NCI-H128 (cell line): ENCODE results near the gene PDZD8.

ENCODE experiments used
- DNase-seq: peaks from one replicate; lab custom pipeline; 2025; ENCODE audit not compliant: unreplicated experiment; lab: John Stamatoyannopoulos, UW

Gene PDZD8, protein sequence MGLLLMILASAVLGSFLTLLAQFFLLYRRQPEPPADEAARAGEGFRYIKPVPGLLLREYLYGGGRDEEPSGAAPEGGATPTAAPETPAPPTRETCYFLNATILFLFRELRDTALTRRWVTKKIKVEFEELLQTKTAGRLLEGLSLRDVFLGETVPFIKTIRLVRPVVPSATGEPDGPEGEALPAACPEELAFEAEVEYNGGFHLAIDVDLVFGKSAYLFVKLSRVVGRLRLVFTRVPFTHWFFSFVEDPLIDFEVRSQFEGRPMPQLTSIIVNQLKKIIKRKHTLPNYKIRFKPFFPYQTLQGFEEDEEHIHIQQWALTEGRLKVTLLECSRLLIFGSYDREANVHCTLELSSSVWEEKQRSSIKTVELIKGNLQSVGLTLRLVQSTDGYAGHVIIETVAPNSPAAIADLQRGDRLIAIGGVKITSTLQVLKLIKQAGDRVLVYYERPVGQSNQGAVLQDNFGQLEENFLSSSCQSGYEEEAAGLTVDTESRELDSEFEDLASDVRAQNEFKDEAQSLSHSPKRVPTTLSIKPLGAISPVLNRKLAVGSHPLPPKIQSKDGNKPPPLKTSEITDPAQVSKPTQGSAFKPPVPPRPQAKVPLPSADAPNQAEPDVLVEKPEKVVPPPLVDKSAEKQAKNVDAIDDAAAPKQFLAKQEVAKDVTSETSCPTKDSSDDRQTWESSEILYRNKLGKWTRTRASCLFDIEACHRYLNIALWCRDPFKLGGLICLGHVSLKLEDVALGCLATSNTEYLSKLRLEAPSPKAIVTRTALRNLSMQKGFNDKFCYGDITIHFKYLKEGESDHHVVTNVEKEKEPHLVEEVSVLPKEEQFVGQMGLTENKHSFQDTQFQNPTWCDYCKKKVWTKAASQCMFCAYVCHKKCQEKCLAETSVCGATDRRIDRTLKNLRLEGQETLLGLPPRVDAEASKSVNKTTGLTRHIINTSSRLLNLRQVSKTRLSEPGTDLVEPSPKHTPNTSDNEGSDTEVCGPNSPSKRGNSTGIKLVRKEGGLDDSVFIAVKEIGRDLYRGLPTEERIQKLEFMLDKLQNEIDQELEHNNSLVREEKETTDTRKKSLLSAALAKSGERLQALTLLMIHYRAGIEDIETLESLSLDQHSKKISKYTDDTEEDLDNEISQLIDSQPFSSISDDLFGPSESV

DNA sequence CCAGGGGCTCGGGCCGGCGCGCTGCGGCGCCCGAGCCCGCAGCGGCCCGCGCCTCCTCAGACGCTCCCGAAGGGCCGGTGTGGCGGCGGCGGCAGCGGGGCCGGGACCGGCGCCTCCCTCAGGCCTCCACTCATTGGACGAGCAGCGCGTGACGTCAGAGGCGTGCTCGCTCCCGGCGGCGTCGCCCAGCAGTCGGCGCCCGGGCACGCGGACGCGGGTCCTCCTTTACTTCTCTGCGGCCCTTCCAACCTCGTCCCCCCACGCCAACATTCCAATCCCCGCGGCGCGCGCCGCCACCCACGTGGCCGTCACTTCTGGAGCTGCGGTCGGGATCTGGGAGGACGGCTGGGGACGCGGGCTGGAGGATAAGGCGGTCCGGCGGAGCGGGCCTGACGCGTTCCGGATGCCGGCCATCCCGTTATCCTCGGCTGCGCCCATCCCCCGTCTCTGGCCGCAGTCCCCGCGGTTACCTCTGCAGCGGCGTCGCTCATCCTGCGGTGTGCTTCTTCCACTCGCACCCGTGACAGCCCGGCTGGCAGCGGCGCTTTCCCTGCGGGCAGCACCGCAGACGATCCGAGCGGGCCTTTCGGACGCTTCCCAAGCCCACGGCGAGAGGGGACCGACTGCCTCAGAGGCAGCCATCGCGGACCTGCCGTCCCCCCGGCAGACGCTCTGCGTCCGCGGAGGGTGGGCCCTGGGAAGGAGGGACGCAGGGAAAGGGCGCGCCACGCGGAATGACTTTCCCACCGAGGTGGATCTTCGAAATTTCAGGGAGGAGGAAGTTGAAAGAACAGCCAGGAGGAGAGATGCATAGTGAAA lies at the start of gene PDZD8:
TSS of gene PDZD8 (minus strand) at position 81 of the 819 bp plus-strand sequence. CDS start 213 bp downstream, outside the sequence.
- peak; percentile 51 for DNase-seq

DNA sequence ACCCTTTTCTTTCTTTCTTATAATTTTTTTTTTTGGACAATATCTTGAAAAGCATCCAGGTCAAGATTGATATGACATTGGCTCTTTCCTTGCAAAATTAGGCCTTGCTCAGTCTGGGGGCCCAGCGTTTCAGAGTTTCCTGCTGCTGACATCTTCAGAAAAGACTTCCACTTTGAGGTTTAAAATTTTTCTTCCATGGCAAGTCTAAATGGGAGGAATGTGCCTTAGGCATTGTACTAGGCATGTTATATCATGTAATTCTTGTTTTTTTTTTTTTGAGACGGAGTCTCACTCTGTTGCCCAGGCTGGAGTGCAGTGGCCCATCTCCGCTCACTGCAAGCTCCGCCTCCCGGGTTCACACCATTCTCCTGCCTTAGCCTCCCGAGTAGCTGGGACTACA lies 48.9 kb upstream of the PDZD8 start:
- no peak for DNase-seq

DNA sequence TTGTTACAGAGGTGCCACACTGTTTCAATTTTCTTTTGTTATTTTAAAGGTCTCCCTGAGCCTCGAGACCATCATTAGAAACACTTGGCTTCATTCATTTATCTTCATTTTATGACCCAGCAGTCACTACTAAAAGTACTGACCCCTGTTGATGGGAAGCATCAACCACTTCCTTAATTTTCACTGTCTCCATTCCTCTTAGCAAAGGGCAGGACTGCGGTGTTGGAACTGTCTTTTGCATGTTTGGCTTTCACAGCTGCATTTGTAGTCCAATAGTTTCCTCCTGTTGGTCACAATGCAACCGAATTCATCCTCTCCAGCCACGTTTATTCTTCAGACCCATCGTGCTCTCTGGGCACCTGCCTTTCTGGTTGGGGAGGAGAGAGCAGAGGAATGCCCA lies 46.7 kb upstream of the PDZD8 start:
- no peak for DNase-seq

DNA sequence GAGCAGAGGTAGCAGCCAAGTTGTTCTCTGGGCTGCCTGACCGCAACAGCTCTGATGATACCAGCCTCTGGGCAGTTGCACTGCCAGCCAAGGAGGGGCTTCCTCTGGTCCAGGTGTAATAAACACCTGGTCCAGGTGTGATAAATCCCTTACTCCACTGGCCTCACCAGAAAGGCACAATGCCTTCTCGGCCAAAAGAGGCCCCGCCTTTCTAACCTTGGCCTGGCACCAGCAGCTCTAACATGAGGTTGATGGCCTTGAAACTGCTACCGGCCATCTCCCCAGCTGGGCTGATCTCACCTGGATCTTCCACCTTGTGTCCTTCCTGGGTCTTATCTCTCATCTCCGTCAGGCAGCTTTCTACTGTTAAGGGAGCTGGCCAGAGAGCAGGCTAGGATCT lies 45.5 kb upstream of the PDZD8 start:
- no peak for DNase-seq

DNA sequence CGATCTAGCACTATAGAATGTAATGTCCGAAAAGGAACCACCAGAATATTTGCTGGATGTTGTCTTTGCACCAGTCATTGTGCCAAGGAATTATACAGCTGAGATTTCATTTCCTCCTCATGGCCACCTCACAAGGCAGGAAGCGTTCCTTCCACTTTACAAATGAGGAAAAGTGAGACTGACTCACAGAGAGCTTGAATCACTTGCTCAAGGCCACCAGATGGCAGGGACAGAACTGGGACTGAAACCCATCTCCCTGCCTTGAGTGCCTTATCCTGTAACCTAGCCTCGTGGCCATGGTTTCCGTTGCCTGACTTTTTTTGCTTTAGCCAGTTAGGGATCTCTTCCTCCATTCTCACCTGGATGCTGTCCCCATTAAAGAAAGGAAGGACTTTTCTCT lies 44.7 kb upstream of the PDZD8 start:
- no peak for DNase-seq

DNA sequence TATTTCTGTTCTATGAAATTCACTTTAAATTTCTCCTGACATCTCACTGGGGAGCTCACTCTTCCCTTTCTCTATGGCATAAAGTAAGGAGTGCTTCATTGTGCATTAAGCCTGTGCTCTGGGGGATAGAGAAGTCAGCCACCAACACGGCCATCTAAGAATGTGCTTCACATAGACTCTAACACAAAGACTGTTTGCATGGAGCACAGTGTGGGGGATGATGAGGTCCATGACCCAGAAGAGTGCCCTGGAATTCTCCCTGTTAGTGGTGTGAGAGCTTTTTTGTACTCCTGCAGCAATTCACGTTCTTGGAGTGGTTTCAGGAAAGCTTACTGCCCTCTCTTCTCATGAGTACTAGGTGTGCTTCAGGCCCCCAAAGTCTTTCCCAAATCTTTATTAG lies 43.9 kb upstream of the PDZD8 start:
- no peak for DNase-seq

DNA sequence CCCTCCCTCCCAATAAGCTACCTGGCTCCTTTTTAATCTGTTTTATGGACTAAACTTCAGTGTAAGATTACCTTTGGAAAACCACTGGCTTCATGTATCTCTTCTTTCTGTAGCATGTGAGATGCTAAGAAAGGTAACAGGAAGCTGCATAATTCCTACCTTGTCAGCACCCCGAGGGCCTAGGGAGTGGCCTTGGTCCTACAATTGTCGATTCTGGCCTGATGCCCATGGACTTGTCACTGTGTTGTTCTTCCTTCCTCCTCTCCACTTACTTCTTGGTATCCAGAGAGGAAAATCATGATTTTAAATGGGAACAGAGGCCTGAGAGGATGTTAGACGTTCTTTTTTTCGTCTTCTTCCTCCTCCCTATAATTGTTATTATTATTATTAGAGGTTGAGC lies 42.9 kb upstream of the PDZD8 start:
- DNase-seq = no peak

DNA sequence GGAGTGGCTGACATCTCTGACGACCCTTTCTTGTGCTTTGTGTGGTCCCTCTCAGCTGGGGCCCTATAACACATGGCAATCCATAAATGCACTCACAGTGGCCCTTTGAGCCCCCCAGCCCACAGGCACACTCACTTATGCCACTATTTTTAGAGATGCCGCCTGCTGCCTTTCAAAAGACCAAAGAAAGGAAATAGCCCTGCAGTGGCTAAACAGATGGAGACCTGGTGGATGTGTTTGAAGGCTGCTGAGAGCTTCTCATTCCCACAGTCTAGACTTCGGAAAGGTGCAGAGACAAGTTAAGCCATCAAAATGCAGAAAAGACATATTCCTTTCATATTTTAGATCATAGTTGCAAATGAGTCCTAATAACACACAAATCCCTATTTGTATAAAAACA lies 42.0 kb upstream of the PDZD8 start:
- DNase-seq = no peak

DNA sequence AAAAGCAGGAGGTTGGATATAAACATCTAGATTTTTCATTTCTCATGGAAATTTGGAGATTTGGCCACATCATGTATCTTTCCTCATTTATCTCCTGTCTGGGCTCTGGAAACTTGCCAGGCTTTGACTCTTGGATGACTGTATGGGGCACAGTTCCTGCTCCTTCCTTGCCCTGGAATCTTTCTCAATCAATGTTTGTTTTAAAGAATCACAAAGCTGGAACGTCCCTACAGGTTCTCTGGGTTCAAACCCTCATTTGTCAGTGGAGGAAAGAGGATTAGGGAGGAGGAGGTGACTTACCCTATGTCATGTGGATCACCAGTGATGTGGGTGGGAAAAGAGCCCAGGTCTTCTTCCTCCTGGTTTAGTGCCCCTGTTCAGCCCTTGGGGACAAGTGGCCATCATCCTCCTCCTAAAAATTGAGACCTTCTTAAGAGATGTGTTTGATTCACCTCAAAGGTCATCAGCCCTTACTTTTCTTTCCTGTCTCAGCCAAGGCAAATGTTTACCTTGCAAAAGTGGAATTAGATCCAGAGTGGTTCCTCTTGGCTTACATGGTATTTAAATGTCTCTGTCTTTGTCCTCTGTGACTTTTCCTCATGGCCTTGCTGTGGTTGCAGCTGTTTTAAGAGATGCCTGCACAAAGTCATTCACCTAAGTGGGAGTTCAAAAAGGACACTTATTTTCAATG lies 38.8 kb upstream of the PDZD8 start:
- DNase-seq = no peak

DNA sequence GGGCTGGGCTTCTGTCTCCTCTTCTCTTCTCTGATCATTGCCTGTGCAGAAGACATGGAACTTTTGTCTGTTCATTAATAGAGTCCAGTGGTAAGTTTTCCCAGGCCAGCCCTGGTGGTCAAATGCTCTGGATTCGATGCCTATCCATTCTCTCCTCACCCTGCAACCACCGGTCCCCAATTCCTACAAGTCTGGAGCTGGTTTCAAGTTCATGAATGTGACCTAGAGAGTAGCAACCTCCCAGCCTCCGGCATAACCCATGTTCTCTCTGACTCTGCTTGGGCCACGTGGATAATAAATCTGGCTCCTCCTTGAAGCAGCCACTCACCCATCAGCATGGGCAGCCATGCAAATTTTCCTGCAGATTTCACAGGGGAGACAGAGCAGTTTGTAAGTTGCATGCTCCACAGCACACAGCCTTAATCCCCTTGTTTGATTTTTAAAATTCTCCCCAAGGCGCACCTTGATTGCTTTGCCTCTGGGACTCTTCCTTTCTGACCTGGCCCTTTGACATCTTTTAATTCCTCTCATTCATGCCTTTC lies 37.3 kb upstream of the PDZD8 start:
- DNase-seq = no peak

DNA sequence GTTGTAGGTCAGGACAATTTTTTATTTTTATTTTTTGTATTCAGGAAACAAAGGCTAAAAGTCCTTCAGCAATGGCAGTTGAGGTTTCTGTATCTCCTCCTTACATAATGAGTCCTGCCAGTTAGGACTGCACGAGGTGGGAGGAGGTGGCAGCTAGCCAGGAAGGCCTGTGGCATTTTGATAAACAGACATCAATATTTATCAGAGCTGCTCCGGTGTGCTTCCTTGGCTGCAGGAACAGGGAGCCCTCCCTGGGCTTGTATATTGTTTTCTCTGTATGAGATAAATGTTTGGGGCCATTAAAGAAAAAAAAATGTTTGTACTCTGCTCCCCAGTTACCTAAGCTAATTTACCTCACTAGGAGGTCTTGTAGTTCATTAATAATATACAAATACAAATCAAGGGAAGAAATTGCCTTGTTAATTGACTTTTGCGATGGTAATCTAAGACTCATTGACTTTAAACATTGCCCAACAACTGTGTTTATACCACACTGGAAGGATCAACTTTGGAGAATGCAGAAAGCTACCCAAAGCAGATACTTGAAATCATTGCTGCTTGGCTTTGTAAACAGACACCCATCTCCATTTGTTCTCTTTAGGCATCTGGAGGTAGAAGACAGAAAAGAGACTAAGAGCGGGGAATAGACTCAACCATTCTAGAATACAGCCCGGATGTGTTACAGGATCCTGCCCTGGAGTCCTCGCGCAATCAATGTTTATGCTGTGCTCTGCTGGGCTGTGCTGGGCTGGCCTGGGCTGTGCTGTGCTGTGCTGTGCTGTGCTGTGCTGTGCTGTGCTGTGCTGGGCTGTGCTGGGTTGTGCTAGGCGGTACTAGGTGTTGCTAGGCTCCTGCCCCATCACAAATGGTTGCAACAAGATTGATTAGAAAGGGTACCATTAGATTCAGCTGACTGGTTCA lies 36.5 kb upstream of the PDZD8 start:
- DNase-seq = no peak

DNA sequence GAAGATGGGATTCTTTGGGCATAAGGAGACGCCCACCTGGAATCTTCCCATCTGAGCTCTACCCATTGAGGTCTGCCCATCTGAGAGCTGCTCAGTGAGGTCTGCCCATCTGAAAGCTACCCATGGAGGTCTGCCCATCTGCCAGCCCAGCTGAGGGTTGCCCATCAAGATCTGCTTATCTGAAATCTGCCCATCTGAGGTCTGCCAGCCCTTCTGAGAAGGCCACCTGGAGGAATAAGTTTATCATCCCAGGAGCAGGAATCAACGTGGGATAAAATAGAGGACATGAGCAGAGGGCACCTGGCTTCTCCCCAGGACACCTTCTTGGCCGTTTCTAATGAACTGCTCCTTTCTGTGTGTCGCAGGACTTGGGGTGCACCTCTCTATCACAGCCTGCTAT lies 35.3 kb upstream of the PDZD8 start:
- no peak for DNase-seq

DNA sequence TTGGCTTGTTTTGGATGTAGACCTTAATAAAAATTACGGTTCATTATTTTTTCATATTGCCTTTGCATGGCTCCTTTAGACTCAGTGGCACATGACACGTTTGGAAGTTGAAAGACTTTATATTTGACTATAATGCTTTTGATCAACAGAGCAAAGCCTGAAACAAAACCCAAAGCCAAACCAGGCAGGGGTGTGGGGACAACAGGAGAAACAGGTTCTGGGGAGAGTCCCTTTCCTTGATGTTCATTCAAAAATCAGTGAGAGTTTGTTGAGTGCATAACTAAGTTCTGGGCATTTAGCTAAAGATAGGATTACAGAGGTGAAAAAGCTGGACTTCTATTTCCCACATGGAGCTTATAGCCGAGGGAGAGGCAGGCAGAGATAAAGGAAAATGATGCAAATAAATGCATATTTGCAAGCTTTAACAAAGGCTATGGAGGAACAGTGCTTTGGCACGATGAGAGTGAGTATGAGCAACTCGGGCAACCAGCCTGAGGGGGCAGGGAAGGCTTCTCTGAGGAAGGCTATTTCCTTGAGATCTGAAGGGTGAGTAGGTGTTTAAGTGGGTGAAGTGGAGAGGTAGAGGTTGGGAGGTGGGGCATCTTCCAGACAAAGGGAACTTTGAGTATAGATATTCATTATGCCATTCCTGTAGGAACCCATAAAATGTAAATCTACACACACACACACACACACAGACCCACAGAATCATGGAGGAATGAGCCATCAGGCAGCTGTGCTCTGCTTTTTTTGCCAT lies 34.5 kb upstream of the PDZD8 start:
- DNase-seq = no peak

DNA sequence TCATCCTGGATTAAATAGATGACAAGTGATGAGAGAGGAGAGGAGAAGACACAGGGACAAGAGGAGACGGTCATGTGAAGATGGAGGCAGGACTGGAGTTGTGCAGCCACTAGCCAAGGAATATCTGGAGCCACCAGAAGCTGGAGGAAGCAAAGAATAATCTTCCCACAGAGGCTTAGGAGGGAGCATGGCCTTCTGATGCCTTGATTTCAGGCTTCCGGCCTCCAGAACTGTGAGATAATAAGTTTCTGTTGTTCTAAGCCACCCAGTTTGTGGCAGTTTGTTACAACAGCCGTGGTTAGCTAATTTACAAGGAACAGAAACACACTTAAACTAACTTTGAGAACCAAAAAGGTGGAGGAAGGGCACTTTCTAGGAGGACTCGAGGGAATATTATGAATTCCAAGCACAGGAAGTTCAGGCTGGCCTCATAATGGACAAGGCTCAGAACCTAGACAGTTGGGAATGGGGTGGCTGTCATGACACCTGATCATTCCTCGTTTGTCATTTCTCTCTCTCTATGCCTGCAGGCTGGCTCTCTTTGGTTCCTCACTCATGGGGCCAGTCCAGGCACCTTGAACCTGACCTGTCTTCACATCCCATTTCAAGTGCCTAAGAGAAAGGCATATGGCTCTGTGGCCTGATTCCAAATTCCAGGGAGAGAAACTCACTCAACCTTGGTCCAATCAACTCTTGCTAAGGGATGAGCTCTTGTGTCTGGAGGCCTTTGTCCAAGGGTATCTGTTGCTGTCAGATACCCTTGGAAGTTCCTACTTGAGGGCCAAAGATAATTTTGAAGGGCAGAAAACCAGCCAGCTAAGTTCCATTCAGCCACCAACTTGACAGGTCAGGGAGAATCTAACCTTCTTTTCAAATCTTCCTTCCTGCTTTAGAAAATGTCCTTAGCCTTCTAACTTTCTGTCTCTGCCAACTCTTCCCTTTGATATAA lies 33.5 kb upstream of the PDZD8 start:
- DNase-seq = no peak

DNA sequence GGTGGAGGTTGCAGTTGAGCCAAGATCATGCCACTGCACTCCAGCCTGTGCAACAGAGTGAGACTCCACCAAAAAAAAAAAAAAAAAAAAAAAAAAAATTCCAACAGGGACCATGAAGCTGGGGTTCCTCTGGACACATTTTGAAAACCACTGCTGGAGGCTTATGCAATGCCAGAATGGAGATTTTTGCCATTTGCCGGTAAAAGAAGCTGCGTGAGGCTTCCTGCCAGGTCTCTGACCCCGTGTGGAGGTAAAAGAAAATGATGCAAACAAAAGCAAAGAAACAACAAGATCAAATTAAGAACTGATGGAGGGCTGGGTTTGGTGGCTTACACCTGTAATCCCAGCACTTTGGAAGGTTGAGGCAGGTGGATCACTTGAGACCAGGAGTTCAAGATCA lies 30.5 kb upstream of the PDZD8 start:
- DNase-seq = no peak

DNA sequence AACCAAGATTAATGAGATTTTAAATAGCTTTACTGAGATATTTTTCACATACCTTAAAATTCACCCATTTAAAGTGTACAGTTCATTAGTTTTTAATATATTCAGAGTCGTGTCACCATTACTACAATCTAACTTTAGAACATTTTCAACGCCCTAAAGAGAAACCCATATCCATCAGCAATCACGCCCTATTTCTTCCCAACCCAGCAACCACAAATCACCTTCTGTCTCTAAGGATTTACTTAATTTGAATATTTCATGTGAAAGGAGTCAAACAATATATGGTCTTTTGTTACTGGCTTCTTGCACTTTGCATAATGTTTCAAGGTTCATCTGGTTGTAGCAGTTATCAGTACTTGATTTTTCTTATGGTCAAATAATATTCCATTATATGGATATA lies 25.1 kb upstream of the PDZD8 start:
- DNase-seq = no peak
